GM19023 (cell line): ENCODE results near the gene PTPN5.
"Not testable (repeated sequence)": the region's sequence is repeated elsewhere in the genome, so short reads cannot be mapped to it uniquely, and the experiment has no call there.

Source experiments
- ATAC-seq: cut with Tn5 transposase; IDR thresholded peaks from one replicate; pipeline ENCODE4 v1.9.1; 2021; ENCODE audit warnings: mild to moderate bottlenecking, moderate library complexity; ENCODE audit not compliant: unreplicated experiment

The PTPN5 gene

GRCh38 chr11:18791207-18791968 is at the start of gene PTPN5:
TSS of gene PTPN5 (minus strand) at chr11:18791798. CDS start at chr11:18771958, 19,840 bp downstream.
- no peak for ATAC-seq

- no peak for ATAC-seq
Measured at GRCh38 chr11:18836417-18836816, 44.8 kb upstream of the PTPN5 start.

DNA sequence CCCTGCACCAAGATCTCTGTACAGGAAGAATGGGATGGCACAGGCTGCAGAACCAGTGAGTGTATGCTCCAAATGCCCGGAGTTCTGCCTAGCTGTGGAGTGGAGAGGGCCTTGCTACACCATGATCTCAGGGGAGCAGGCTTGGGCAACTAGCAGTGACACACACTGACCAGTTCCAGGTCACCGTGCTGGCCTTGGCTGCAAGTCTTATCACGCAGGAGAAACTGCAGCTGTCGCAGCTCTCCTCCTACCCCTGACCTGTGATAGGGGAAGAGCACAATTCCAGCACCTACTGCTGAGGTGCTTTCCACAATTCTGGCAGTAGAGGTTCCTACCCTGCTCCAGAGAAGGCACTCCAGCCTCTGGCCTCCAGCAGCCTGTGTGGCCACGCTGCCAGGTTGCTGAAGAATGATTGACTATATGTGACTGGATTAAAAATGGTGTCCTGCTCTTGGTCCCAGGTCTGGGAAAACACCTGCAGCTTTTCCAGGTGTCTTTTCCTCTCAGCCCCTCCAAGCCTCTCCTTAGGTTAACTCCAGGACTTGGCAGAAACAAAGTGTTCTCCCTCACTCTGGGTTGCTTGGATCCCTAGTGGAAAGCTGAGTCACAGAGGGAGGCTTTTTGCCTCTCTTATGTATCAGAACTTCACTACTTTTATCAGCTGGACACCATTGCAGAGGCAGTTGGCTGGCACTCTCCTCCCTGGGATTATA is 43.3 kb upstream of the PTPN5 start:
- ATAC-seq, result no peak

DNA sequence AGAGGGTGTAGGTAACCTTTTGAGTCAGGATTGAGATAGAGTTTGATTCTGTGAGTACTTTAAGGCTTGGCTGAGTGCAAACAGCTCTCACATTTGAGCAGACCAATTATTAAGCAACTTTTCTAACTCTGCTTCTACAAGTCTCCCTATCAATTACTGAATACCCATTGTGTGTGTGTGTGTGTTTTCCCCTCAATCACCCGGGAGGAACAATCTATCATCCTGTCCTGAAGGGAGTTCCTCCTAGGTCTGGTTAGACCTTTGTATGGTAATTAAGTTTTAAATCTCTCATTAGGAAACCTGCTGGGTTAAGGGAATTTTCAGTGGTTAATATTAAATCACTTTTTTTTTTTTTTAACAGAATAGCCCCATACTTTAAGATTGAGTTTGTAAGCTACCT is 28.6 kb upstream of the PTPN5 start:
- ATAC-seq, result not testable (repeated sequence)

DNA sequence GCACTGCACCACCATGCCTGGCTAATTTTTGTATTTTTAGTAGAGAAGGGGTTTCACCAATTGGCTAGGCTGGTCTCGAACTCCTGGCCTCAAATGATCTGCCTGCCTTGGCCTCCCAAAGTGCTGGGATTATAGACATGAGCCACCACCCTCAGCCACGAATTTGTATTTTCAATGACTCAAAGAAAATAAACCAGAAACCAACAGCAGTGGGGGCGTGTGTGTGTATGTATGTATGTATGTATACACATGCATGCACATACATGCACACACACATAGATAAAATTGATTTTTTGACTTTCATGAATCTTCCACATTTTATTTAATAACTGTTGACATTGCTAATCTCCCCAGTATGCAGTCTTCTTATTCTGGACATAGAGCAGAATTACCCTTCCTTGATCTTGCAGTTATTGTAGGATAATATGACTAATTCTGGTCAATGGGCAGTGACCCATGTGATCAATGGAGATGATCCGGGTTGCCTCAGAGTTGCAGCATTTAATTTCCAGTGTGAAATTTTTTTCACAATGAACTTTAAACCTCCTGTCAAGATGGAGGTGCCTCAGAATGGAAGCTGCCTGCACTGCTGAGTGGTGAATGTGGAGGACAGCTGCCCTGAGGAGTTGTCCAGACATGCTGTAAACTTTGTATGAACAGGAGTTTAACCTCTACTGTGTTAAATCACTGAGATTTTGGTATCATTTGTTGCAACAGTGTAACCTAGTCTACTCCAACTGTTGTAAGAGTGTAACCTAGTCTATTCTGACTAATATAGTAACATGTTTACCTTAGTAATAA is 12.8 kb upstream of the PTPN5 start:
- ATAC-seq, result no peak

DNA sequence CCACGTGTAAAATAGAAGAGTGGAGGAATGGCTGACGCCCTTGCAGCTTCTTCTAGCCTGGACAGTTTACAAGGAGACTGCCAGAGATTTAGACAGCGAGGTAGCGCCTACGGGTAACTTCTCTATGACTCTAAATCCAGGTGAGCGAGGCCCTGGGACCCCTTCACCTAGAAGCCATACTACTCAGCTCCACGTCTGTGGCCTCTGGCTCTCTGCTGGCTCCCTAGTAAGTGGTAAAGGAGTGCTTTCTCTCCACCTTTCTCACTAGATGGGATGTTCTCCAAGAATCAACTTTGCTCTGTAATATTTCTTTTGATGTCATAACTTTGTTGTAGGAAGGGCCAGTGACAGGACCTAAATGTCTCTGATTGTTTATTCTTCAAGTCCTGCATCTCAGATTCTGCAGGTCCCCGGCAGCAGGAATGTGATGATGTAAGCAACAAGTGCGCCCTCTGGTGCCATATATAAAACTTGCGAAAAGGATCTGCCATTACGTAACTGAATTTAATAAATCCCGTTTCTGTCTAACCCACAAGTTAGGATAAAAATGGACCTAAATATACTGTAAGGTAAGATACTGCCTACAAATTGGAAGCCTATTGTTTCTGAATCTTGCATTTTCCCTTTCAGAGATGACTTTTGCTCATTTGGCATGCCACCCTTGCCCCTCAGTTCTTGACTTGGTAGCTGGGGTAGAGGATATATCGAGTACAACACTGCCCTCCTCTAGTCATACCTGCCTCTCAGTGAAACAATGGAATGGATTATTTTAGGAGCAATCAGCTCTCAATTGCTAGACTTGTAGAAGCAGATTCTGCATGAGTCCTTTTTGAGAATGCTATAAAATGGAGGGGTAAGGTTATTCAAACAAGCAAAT is 11.0 kb upstream of the PTPN5 start:
- no peak for ATAC-seq

GRCh38 chr11:18798799-18799469 is 7.3 kb upstream of the PTPN5 start:
- no peak for ATAC-seq

- no peak for ATAC-seq
Measured at GRCh38 chr11:18794956-18795355, 3.4 kb upstream of the PTPN5 start.

DNA sequence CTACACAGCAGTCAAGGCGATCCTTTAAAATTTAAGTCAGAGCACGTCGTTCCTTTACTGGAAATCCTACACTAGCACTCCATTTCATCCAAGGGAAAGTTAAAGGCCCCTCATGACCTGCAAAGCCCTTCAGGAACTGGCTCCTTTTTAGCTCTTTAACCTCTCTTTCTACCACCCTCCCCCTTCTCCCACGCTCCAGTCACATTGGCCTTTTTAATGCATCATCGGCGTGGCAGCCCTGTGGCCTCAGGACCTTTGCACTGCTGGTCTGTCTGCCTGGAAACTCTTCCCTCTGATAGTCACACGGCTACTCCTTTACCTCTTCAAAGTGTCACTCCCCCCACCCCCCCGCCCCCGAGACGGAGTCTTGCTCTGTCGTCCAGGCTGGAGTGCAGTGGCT is 1.2 kb upstream of the PTPN5 start:
- ATAC-seq, result no peak

- ATAC-seq, result no peak
Measured at GRCh38 chr11:18791969-18792628, 501 bp upstream of the PTPN5 start.

DNA sequence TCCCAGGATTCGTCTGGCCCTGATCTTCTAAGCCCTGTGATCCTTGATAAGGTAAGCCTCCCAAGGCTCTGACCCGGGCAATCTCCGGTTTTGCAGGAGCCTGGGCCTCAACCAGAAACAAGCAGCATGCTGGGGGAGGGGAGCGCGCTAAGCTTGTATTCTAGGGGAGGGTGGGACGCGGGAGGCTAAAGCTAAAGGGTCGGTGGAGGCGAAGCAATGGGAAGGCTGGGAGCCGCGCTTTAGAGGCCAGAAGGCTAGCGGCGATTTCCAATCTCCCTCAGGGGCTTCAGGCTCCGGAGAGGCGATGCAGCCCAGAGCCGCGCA is 753 bp downstream of the PTPN5 start:
- no peak for ATAC-seq

DNA sequence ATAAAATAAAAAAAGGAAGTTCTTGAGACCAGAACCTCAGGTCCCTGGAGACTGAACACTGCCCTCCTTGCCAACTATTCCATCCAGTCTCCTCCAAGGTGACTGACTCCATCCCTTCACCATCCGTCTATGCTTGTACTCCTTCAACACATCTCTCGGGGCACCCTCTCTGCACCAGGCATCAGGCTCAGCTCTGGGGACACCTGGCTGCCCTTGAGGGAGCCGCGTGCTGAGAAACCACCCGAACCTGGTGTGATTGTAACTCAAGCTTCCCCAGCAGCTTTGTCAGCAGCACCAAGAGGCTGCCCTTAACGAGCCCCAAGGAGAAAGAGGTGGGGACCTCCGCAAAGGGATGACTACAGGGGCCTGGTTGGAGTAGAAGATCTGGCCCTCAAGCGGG is 1.7 kb downstream of the PTPN5 start:
- no peak for ATAC-seq

DNA sequence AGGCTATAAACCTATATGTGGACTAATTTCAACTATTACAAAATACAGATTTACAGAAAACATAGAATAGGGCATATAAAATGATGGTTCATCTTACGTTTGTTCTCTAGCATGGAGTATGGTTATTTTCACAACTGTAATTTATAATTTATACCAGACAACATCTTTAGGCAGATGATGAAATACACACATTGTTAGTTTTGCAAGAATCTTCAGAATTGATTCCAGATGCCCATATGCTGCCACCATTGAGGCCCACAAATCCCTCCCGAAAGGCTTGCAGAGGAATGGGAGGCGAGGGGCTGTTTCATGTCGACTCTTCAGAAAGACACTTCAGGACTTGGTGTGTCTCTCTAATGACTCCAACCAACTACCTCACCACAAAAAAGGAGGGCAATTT is 6.2 kb downstream of the PTPN5 start:
- ATAC-seq, result no peak

DNA sequence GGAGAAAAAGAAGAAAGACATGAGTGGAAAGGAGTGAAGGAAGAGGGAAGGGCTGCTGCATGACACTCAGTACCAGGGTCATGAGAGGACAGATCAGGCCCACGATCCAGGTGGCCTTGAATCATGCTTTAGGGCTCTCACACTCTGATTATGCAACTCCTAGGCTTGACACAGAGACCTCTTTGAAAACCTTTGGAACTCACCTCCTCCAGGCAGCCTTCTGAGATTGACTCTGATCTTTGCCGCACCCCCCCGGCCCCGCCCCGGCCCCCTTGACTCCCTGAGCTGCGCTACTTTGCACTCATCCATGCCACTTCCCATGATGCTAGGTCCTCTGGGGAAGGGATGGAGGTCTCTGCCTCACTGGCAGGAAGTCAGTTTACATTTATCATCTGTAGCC is 10.7 kb downstream of the PTPN5 start:
- no peak for ATAC-seq

GRCh38 chr11:18780329-18780728 is 11.3 kb downstream of the PTPN5 start:
- ATAC-seq, result no peak

DNA sequence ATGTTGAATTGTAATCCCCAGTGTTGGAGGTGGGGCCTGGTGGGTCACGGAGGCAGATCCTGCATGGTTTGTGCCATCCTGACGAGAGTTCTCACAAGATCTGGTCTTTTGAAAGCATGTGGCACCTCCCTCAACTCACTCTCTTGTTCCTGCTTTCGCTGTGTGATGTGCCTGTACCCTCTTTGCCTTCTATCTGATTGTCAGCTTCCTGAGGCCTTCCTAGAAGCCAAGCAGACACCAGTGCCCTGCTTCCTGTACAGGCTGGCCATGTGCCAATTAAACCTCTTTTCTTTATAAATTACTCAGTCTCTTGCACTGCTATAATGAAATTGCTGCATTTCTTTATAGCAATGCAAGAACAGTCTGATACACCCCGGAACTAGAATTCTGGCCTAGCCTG is 13.1 kb downstream of the PTPN5 start:
- ATAC-seq, result no peak

GRCh38 chr11:18776324-18776723 is 15.3 kb downstream of the PTPN5 start:
- ATAC-seq, result no peak

- ATAC-seq, result peak; percentile 56
Measured at GRCh38 chr11:18775492-18776292, 15.9 kb downstream of the PTPN5 start.

- ATAC-seq, result no peak
Measured at GRCh38 chr11:18774801-18775200, 16.8 kb downstream of the PTPN5 start.
